ENCODE data around the gene PPIB. TPM values are rescaled to one million over a fixed set of nuclear protein-coding genes. Genes with fewer than 3 reads are reported as not detected.

The PPIB gene
- total and polyA plus RNA-seq, 9 of the 15 experiments (the other 6 are each of a cell fraction or from before 2014, with no cell fraction given) = 306 to 746 (median 439) TPM

GRCh38 chr15:64148581-64148980 lies 14.2 kb downstream of the PPIB start:
- TF ChIP-seq MCM5 (IDR thresholded peaks at IDR 0.05; ENCODE audit: low read depth) = no peak
- no peak for TF ChIP-seq HDAC1 (IDR thresholded peaks at IDR 0.05)
- TF ChIP-seq ZBTB2 (IDR thresholded peaks at IDR 0.05) = no peak
- TF ChIP-seq MNT (conservative IDR thresholded peaks at IDR 0.05) = no peak
- TF ChIP-seq CHD4 (IDR thresholded peaks at IDR 0.05; ENCODE audit: insufficient read depth, insufficient replicate concordance, low read depth, low read length, poor library complexity, severe bottlenecking) = no peak
- no peak for TF ChIP-seq POLR2AphosphoS2 (IDR thresholded peaks at IDR 0.05; ENCODE audit: low read length)
- TF ChIP-seq LEF1 (IDR thresholded peaks at IDR 0.05) = no peak
- no peak for TF ChIP-seq RBM14 (IDR thresholded peaks at IDR 0.05; ENCODE audit: borderline replicate concordance, insufficient read depth, low read depth, low read length)
- no peak for TF ChIP-seq ZBTB9 (CRISPR knock-in tag; IDR thresholded peaks at IDR 0.05)
- TF ChIP-seq NFIX (CRISPR knock-in tag; IDR thresholded peaks at IDR 0.05; ENCODE audit: low read depth) = no peak
- Histone ChIP-seq H4K20me1 (replicated peaks; ENCODE audit: control insufficient read depth, insufficient read depth, low read length) (no peaks in the 10 kb centered on the region), H3K9me1 (ENCODE audit: control insufficient read depth, insufficient read depth, low read length) (peaks cover 4% of the 10 kb centered on the region), H3K4me2 (ENCODE audit: insufficient read depth, low read length) (no peak overlapping the region), H2AFZ (ENCODE audit: low read depth, low read length) (no peak overlapping the region), H3K79me2 (ENCODE audit: control insufficient read depth, insufficient read depth, low read length) (no peaks in the 10 kb centered on the region), H3K27ac (ENCODE audit: extremely low read depth, low read depth, low read length) (no peak overlapping the region), H3K9ac (ENCODE audit: insufficient read depth in 1 of 2, low read depth in 2 of 2, low read length in 2 of 2) (no peak overlapping the region), H3K9me3 (replicated peaks; ENCODE audit: control insufficient read depth, insufficient read depth, low read depth, low read length) (no peaks in the 10 kb centered on the region), H3K27me3 (ENCODE audit: control insufficient read depth in 2 of 2, insufficient read depth in 2 of 2, low read length in 2 of 2) (no peaks in the 10 kb centered on the region), H3K36me3 (ENCODE audit: control insufficient read depth, insufficient read depth, low read length) (peaks cover 10% of the 10 kb centered on the region), H3K4me1 (replicated peaks in 1 of 2; ENCODE audit: control insufficient read depth in 2 of 2, insufficient read depth in 2 of 2, low read length in 2 of 2) (peaks cover 35 to 78% of the 10 kb centered on the region in 2 experiments), H3K4me3 (no peak overlapping the region)
- POLR2A ChIA-PET = interaction anchor here (1.3 to 2.4 kb wide), 3 partner anchors 10 to 55 kb away, joined by 7 to 10 read pairs (median 8); partner anchors contain the start of genes CIAO2A and PPIB
- BruUV-seq (replicated peaks) = no TSS peak
- DNase-seq (ENCODE audit: extremely low read depth in 1 of 4, low spot score in 3 of 4) (no peak), ATAC-seq (no peak), FAIRE-seq (no peak)
- intact Hi-C loops (cut with micrococcal nuclease) (no loop called here), in situ Hi-C loops (cut with MboI) (no loop called here)
- CTCF ChIA-PET (ENCODE audit: low intra/inter-chr PET ratio) = no interaction called here
- 59% methylated on average over 3 of the region's 3 CpGs for WGBS (ENCODE audit: insufficient coverage, low coverage, missing lambda C conversion rate)

All from K562 (cell line).